MM.1S (cell line): ENCODE results near the gene MICALL1.

Source experiments
- CTCF ChIP-seq: fragments of 300-600 bp; sonication (generic); IDR thresholded peaks from 2 replicates; pipeline ENCODE4 v1.5.1; 2016; ENCODE audit warnings: antibody characterized with exemption, low read length, mixed read lengths
- EZH2phosphoT487 ChIP-seq: fragments of 300-600 bp; sonication (generic); IDR thresholded peaks from 2 replicates; pipeline ENCODE4 v1.6.1; 2018; ENCODE audit warnings: antibody characterized with exemption, low read length

GRCh38 chr22:37916311-37916710, 10.2 kb downstream of the MICALL1 start:
- TF ChIP-seq CTCF, result no peak
- no peak for TF ChIP-seq EZH2phosphoT487
